T-helper 17 cell (primary cell): Measurements from ENCODE around the gene DCAF10. TPM values are rescaled to one million over a fixed set of nuclear protein-coding genes. Genes with fewer than 3 reads are reported as not detected.
"Not testable (repeated sequence)": the region's sequence is repeated elsewhere in the genome, so short reads cannot be mapped to it uniquely, and the experiment has no call there.

Experiments used
- ATAC-seq: fragments of 150-1000 bp; cut with Tn5 transposase; 2 replicates; pipeline ENCODE4 v1.10.0; 2021; ENCODE audit warnings: mild to moderate bottlenecking, moderate library complexity
- DNase-seq, 3 donors: peaks; one replicate each; pipeline versions ENCODE4 v3.0.0 to v3.0.0-alpha.2; 2020 to 2021
- H3K9me3 ChIP-seq: one replicate; pipeline ENCODE4 v1.7.0; 2013; ENCODE audit warnings: low read length, mild to moderate bottlenecking; ENCODE audit not compliant: control insufficient read depth, poor library complexity, severe bottlenecking
- H3K27ac Mint-ChIP-seq: one replicate; pipeline ENCODE4 v1.8.0; 2022; ENCODE audit warnings: mild to moderate bottlenecking, moderate library complexity, mixed read lengths
- H3K27me3 Mint-ChIP-seq: one replicate; pipeline ENCODE4 v1.8.0; 2022; ENCODE audit warnings: mixed read lengths
- H3K36me3 Mint-ChIP-seq: one replicate; pipeline ENCODE4 v1.8.0; 2022; ENCODE audit warnings: low read depth, mixed read lengths
- H3K4me1 Mint-ChIP-seq: one replicate; pipeline ENCODE4 v1.8.0; 2022; ENCODE audit warnings: mild to moderate bottlenecking, mixed read lengths
- H3K4me3 Mint-ChIP-seq: one replicate; pipeline ENCODE4 v1.8.0; 2022; ENCODE audit warnings: mild to moderate bottlenecking, moderate library complexity, mixed read lengths
- total RNA-seq, 4 donors: library from RNA in 2 of 4; stranded (reverse) in 2 of 4; gene quantifications; one replicate each; pipeline ENCODE4 v1.2.3 and lab custom pipeline; 2022 to 2026

DCAF10 gene
- total RNA-seq, 2 donors from 2014 or later: 12.1 to 13.0 TPM

DNA sequence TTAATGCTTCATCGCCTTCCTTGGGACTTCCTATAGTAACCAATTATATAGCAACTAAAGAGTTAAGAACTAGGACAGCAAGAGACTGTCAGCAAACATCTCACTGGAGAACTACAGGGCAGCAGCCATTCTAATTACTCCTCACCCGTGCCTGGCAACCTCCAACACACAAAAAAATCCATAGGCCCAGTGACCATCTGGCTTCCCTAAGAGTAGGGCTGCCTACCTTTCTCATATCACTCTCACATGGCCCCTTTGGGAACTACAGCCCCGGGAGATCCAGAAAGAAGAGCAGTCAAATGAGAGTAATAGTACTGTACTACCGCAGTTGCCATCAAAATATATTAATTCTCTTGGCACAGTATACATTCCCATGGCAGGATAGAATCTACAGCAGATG is 5.7 kb downstream of the DCAF10 start:
- Mint-ChIP-seq H3K36me3 (peaks cover 2% of the 10 kb centered on the region), H3K4me3 (no peak overlapping the region), H3K4me1 (peaks cover 27% of the 10 kb centered on the region), H3K27me3 (no peaks in the 10 kb centered on the region), H3K27ac (no peak overlapping the region)
- no peak for ATAC-seq
- no peak for DNase-seq
- no peaks in the 10 kb centered on the region for H3K9me3 ChIP-seq

DNA sequence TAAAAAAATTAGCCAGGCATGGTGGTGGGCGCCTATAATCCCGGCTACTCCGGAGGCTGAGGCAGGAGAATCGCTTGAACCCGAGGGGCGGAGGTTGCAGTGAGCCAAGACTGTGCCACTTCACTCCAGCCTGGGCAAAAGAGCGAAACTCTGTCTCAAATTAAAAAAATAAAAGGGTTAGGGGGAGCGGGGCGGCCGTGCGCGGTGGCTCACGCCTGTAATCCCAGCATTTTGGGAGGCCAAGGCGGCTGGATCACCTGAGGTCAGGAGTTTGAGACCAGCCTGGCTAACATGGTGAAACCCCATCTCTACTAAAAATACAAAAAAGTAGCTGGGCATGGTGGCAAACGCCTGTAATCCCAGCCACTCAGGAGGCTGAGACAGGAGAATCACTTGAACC is 9.1 kb downstream of the DCAF10 start:
- not testable (repeated sequence) for H3K9me3 ChIP-seq, ATAC-seq, H3K36me3 Mint-ChIP-seq, H3K27ac Mint-ChIP-seq, H3K27me3 Mint-ChIP-seq, H3K4me3 Mint-ChIP-seq, DNase-seq
- peaks cover 20% of the 10 kb centered on the region for H3K4me1 Mint-ChIP-seq

- H3K27me3 Mint-ChIP-seq: no peaks in the 10 kb centered on the region
- no peak overlapping the region for H3K4me3 Mint-ChIP-seq
- DNase-seq: no peak
- ATAC-seq: no peak
- H3K36me3 Mint-ChIP-seq: peaks cover 2% of the 10 kb centered on the region
- peaks cover 12% of the 10 kb centered on the region for H3K4me1 Mint-ChIP-seq
- no peaks in the 10 kb centered on the region for H3K9me3 ChIP-seq
- H3K27ac Mint-ChIP-seq: no peak overlapping the region
Observed at GRCh38 chr9:37811906-37812476, 11.4 kb downstream of the DCAF10 start.

DNA sequence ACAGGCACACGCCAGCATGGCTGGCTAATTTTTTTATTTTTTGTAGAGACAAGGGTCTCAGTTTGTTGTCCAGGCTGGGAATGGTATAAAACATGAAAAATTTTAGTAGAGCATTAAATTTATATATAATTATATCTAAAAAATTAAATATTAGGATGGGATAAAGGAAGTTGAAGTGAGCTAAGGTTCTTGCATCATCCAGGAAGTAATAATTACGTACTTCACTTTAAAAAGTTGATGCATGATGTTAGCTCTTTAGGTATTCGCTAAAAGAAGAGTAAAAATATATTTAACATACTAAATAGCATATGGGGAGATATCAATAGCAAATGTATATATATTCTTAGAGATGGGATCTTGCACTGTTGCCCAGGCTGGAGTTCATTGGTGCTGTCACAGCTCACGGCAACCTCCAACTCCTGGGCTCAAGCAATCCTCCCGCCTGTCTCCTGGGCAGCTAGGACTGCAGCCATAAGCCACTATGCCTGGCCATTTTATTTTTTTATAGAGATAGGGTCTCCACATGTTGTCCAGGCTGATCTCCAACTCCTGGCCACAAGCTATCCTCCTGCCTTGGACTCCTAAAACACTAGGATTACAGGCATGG is 12.3 kb downstream of the DCAF10 start:
- Mint-ChIP-seq H3K4me1 (peaks cover 12% of the 10 kb centered on the region), H3K36me3 (peaks cover 2% of the 10 kb centered on the region), H3K27ac (peak overlapping the region; percentile 32), H3K27me3 (no peaks in the 10 kb centered on the region), H3K4me3 (no peak overlapping the region)
- ATAC-seq (no peak), DNase-seq (no peak)
- no peaks in the 10 kb centered on the region for H3K9me3 ChIP-seq

DNA sequence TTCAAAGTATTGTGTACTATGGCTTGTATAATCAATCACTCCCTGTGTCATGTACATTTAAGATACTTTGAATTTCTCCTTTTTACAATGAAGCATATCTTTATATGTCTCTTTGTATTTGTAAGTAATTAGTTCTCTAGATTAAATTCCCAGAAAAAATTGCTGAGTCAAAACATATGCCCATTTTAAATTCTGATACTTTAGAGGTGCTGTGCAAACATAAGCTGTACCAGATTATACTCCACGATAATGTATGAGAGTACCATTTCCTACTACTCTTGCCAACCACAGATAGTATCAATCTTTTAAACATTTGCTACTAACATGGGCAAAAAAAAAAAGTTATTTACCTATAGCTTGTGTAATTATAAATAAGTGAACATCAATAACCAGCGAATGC is 18.3 kb downstream of the DCAF10 start:
- H3K27ac Mint-ChIP-seq: no peak overlapping the region
- no peaks in the 10 kb centered on the region for H3K36me3 Mint-ChIP-seq
- no peak overlapping the region for H3K4me3 Mint-ChIP-seq
- ATAC-seq: no peak
- H3K9me3 ChIP-seq: no peaks in the 10 kb centered on the region
- H3K27me3 Mint-ChIP-seq: no peaks in the 10 kb centered on the region
- H3K4me1 Mint-ChIP-seq: peaks cover 4% of the 10 kb centered on the region
- DNase-seq: no peak

GRCh38 chr9:37820142-37820541 is 19.5 kb downstream of the DCAF10 start:
- no peak overlapping the region for H3K27ac Mint-ChIP-seq
- H3K4me3 Mint-ChIP-seq: no peak overlapping the region
- no peaks in the 10 kb centered on the region for H3K36me3 Mint-ChIP-seq
- no peak for DNase-seq
- H3K4me1 Mint-ChIP-seq: peaks cover 2% of the 10 kb centered on the region
- H3K27me3 Mint-ChIP-seq: no peaks in the 10 kb centered on the region
- ATAC-seq: no peak
- H3K9me3 ChIP-seq: no peaks in the 10 kb centered on the region

DNA sequence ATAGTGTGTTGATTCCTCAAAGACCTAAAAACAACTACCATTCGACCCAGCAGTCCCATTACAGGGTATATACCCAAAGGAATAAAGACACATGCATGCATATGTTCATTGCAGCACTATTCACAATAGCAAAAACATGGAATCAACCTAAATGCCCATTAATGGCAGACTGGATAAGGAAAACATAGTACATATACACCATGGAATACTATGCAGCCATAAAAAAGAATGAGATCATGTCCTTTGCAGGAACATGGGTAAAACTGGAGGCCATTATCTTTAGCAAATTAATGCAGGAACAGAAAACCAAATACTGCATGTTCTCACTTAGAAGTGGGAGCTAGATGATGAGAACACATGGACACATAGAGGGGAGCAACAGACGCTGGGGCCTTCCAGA is 24.6 kb downstream of the DCAF10 start:
- not testable (repeated sequence) for H3K36me3 Mint-ChIP-seq, ATAC-seq

GRCh38 chr9:37827483-37828165 is 27.0 kb downstream of the DCAF10 start:
- Mint-ChIP-seq H3K4me3 (no peak overlapping the region), H3K27ac (no peak overlapping the region), H3K36me3 (peaks cover 2% of the 10 kb centered on the region)

More for the DNA sequence above, 24.6 kb downstream of the DCAF10 start:
- DNase-seq, H3K27me3 Mint-ChIP-seq, H3K9me3 ChIP-seq, H3K4me1 Mint-ChIP-seq, H3K4me3 Mint-ChIP-seq, H3K27ac Mint-ChIP-seq: not testable (repeated sequence)

DNA sequence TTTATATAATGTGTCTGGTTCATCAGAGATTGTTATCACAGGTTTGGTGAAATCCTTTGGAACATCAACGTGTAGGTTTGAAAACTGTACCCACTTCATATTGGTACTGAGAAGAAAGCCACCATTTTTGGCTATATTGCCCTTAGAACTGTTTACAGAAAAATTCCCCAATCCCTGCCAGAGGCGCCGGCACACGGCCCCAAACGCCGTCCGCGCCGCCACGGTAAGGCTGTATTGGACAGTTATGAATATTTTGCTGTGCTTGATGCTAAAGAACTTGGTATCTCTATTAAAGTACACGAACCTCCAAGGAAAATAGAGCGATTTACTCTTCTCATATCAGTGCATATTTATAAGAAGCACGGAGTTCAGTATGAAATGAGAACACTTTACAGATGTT is 35.2 kb downstream of the DCAF10 start:
- H3K27me3 Mint-ChIP-seq: no peaks in the 10 kb centered on the region
- no peak for ATAC-seq
- H3K27ac Mint-ChIP-seq: peak overlapping the region; percentile 41
- no peak for DNase-seq
- H3K36me3 Mint-ChIP-seq: no peaks in the 10 kb centered on the region
- no peak overlapping the region for H3K4me3 Mint-ChIP-seq
- peaks cover 9% of the 10 kb centered on the region for H3K4me1 Mint-ChIP-seq
- H3K9me3 ChIP-seq: no peaks in the 10 kb centered on the region

More at GRCh38 chr9:37827483-37828165, 27.0 kb downstream of the DCAF10 start:
- no peaks in the 10 kb centered on the region for H3K9me3 ChIP-seq
- DNase-seq (no peak), ATAC-seq (no peak)
- peaks cover 7% of the 10 kb centered on the region for H3K4me1 Mint-ChIP-seq
- no peaks in the 10 kb centered on the region for H3K27me3 Mint-ChIP-seq

- H3K27ac Mint-ChIP-seq: peak overlapping the region; percentile 41
- peaks cover 11% of the 10 kb centered on the region for H3K4me1 Mint-ChIP-seq
- no peak overlapping the region for H3K4me3 Mint-ChIP-seq
- DNase-seq (no peak), ATAC-seq (no peak)
- no peaks in the 10 kb centered on the region for H3K27me3 Mint-ChIP-seq
- H3K9me3 ChIP-seq: no peaks in the 10 kb centered on the region
- H3K36me3 Mint-ChIP-seq: no peaks in the 10 kb centered on the region
Observed at GRCh38 chr9:37836386-37836785, 35.8 kb downstream of the DCAF10 start.

GRCh38 chr9:37839496-37840461 is 39.2 kb downstream of the DCAF10 start:
- Mint-ChIP-seq H3K27me3 (no peaks in the 10 kb centered on the region), H3K36me3 (no peaks in the 10 kb centered on the region), H3K27ac (no peak overlapping the region), H3K4me1 (peaks cover 11% of the 10 kb centered on the region), H3K4me3 (no peak overlapping the region)
- DNase-seq (no peak), ATAC-seq (no peak)
- no peaks in the 10 kb centered on the region for H3K9me3 ChIP-seq

DNA sequence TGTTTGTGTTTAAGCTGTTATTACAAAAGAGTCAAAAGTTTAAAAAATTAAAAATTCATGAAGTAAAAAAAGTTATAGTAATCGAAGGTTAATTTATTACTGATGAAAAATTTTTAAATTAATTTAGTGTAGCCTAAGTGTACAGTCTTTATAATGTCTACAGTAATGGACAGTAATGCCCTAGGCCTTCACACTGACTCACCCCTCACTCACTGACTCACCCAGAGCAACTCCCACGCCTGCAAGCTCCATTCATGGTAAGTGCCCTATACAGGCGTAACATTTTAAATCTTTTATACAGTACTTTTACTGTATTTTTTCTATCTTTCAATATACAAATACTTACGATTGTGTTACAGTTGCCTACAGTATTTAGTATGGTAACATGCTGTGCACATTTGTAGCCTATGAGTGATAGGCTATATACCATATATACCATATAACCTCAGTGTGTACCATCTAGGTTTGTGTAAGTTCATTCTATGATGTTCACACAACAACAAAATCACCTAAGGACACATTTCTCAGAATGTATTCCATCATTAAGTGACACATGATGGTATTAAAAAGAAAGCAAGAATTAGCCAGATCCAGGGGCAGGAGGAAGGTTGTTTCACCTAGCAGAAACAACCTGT is 40.1 kb downstream of the DCAF10 start:
- no peak overlapping the region for H3K4me3 Mint-ChIP-seq
- no peaks in the 10 kb centered on the region for H3K27me3 Mint-ChIP-seq
- no peaks in the 10 kb centered on the region for H3K36me3 Mint-ChIP-seq
- H3K4me1 Mint-ChIP-seq: peaks cover 11% of the 10 kb centered on the region
- no peak for ATAC-seq
- H3K27ac Mint-ChIP-seq: no peak overlapping the region
- no peaks in the 10 kb centered on the region for H3K9me3 ChIP-seq
- no peak for DNase-seq

GRCh38 chr9:37852222-37852621 is 51.6 kb downstream of the DCAF10 start:
- no peak for DNase-seq
- H3K27ac Mint-ChIP-seq: no peak overlapping the region
- no peak for ATAC-seq
- H3K36me3 Mint-ChIP-seq: no peaks in the 10 kb centered on the region
- H3K4me3 Mint-ChIP-seq: no peak overlapping the region
- H3K9me3 ChIP-seq: no peaks in the 10 kb centered on the region
- no peaks in the 10 kb centered on the region for H3K27me3 Mint-ChIP-seq
- H3K4me1 Mint-ChIP-seq: no peaks in the 10 kb centered on the region
